Measurements from ENCODE around the gene RPN2. TPM values are rescaled to one million over a fixed set of nuclear protein-coding genes. Genes with fewer than 3 reads are reported as not detected.

RPN2 gene
- total and polyA plus RNA-seq, 10 of the 15 experiments (the other 5 are each of a cell fraction or from before 2014, with no cell fraction given) = 148 to 365 (median 228) TPM

DNA sequence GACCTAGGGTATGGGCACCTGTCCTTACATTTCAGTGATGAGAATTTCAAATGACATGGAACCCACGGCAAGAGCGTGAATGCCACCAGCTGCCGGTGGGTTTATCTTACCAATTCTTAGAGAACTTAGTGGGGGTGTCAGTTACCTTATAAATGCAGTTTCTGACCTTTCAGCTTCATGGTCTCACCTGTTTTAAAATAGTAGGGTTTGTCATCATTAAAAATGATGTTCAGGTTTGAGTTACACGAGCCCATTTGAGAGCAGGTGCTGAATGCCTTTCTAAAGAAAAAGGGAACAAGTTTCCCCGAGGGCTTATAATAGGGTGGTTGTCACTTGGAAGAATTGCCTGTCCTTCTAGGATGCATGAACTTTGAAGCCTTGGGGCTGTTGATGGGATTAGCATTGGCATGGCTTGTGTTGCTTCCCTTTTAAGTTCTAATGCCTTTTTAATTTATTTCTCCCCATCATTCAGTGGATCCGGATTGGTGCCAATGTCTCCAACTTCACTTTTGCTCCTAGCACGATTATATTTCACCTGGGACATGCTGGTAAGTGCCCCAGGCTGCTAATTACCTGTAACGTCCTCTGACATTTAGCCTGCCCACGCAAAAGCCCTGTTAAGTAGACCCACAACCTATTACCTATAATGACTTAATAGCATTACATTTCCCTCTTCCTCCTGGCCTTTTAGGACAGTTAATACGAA, 54.6 kb downstream of the RPN2 start (continued):
- TF ChIP-seq, protein P1, sequence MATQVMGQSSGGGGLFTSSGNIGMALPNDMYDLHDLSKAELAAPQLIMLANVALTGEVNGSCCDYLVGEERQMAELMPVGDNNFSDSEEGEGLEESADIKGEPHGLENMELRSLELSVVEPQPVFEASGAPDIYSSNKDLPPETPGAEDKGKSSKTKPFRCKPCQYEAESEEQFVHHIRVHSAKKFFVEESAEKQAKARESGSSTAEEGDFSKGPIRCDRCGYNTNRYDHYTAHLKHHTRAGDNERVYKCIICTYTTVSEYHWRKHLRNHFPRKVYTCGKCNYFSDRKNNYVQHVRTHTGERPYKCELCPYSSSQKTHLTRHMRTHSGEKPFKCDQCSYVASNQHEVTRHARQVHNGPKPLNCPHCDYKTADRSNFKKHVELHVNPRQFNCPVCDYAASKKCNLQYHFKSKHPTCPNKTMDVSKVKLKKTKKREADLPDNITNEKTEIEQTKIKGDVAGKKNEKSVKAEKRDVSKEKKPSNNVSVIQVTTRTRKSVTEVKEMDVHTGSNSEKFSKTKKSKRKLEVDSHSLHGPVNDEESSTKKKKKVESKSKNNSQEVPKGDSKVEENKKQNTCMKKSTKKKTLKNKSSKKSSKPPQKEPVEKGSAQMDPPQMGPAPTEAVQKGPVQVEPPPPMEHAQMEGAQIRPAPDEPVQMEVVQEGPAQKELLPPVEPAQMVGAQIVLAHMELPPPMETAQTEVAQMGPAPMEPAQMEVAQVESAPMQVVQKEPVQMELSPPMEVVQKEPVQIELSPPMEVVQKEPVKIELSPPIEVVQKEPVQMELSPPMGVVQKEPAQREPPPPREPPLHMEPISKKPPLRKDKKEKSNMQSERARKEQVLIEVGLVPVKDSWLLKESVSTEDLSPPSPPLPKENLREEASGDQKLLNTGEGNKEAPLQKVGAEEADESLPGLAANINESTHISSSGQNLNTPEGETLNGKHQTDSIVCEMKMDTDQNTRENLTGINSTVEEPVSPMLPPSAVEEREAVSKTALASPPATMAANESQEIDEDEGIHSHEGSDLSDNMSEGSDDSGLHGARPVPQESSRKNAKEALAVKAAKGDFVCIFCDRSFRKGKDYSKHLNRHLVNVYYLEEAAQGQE (IDR thresholded peaks at IDR 0.05; ENCODE audit: low read depth, low read length) = no peak
- no peak for TF ChIP-seq NFIC (IDR thresholded peaks at IDR 0.05; ENCODE audit: low read depth, low read length)
- no peak for TF ChIP-seq SMARCA5 (IDR thresholded peaks at IDR 0.05)
- TF ChIP-seq MEF2A (IDR thresholded peaks at IDR 0.05; ENCODE audit: insufficient read depth, low read depth, low read length) = no peak
- no peak for TF ChIP-seq BMI1 (IDR thresholded peaks at IDR 0.05; ENCODE audit: borderline replicate concordance)
- TF ChIP-seq, protein P2, sequence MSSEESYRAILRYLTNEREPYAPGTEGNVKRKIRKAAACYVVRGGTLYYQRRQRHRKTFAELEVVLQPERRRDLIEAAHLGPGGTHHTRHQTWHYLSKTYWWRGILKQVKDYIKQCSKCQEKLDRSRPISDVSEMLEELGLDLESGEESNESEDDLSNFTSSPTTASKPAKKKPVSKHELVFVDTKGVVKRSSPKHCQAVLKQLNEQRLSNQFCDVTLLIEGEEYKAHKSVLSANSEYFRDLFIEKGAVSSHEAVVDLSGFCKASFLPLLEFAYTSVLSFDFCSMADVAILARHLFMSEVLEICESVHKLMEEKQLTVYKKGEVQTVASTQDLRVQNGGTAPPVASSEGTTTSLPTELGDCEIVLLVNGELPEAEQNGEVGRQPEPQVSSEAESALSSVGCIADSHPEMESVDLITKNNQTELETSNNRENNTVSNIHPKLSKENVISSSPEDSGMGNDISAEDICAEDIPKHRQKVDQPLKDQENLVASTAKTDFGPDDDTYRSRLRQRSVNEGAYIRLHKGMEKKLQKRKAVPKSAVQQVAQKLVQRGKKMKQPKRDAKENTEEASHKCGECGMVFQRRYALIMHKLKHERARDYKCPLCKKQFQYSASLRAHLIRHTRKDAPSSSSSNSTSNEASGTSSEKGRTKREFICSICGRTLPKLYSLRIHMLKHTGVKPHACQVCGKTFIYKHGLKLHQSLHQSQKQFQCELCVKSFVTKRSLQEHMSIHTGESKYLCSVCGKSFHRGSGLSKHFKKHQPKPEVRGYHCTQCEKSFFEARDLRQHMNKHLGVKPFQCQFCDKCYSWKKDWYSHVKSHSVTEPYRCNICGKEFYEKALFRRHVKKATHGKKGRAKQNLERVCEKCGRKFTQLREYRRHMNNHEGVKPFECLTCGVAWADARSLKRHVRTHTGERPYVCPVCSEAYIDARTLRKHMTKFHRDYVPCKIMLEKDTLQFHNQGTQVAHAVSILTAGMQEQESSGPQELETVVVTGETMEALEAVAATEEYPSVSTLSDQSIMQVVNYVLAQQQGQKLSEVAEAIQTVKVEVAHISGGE (CRISPR knock-in tag; IDR thresholded peaks at IDR 0.05) = no peak
- TF ChIP-seq, protein P3, sequence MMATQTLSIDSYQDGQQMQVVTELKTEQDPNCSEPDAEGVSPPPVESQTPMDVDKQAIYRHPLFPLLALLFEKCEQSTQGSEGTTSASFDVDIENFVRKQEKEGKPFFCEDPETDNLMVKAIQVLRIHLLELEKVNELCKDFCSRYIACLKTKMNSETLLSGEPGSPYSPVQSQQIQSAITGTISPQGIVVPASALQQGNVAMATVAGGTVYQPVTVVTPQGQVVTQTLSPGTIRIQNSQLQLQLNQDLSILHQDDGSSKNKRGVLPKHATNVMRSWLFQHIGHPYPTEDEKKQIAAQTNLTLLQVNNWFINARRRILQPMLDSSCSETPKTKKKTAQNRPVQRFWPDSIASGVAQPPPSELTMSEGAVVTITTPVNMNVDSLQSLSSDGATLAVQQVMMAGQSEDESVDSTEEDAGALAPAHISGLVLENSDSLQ (IDR thresholded peaks at IDR 0.05) = no peak
- TF ChIP-seq STAT3 (IDR thresholded peaks at IDR 0.05; ENCODE audit: low read depth, low read length) = no peak
- TF ChIP-seq RAD51 (IDR thresholded peaks at IDR 0.05) = no peak
